Mesendoderm (in vitro differentiated cells): ENCODE measurements around the gene APLF.
A peak's percentile ranks its signal among the peaks of the same experiment; 100 is the strongest.

Experiments
- DNase-seq: peaks from one replicate; pipeline ENCODE4 v3.0.0; 2013
- H2AK5ac ChIP-seq: 2 replicates; pipeline ENCODE4 v1.6.1; 2013; ENCODE audit warnings: low read length, inconsistent platforms
- H2BK120ac ChIP-seq: 2 replicates; pipeline ENCODE4 v1.6.1; 2013; ENCODE audit warnings: low read depth, mild to moderate bottlenecking, low read length, moderate library complexity, mixed read lengths
- H2BK15ac ChIP-seq: replicated peaks from 2 replicates; pipeline ENCODE4 v1.6.1; 2013; ENCODE audit warnings: low read depth, mild to moderate bottlenecking, moderate library complexity
- H2BK5ac ChIP-seq: 2 replicates; pipeline ENCODE4 v1.6.1; 2013; ENCODE audit warnings: low read length, inconsistent platforms
- H3K18ac ChIP-seq: 2 replicates; pipeline ENCODE4 v1.6.1; 2013; ENCODE audit warnings: mild to moderate bottlenecking, low read length, mixed read lengths
- H3K23ac ChIP-seq: one replicate; pipeline ENCODE4 v1.6.1; 2013; ENCODE audit warnings: low read length
- H3K27ac ChIP-seq: 2 replicates; pipeline ENCODE4 v1.5.1; 2013; ENCODE audit warnings: low read depth, mild to moderate bottlenecking, inconsistent platforms, low read length, moderate library complexity
- H3K27me3 ChIP-seq: 2 replicates; pipeline ENCODE4 v1.6.1; 2013; ENCODE audit warnings: low read length, control low read depth, mild to moderate bottlenecking, inconsistent platforms; ENCODE audit not compliant: insufficient read depth, poor library complexity
- H3K36me3 ChIP-seq: 2 replicates; pipeline ENCODE4 v1.6.1; 2013; ENCODE audit warnings: low read length, inconsistent platforms; ENCODE audit not compliant: control insufficient read depth, insufficient read depth
- H3K4ac ChIP-seq: one replicate; pipeline ENCODE4 v1.6.1; 2013; ENCODE audit warnings: low read depth, mild to moderate bottlenecking, low read length, moderate library complexity
- H3K4me1 ChIP-seq: 2 replicates; pipeline ENCODE4 v1.6.1; 2013; ENCODE audit warnings: low read depth, low read length, inconsistent platforms; ENCODE audit not compliant: control insufficient read depth
- H3K4me2 ChIP-seq: 2 replicates; pipeline ENCODE4 v1.6.1; 2013; ENCODE audit warnings: low read length
- H3K4me3 ChIP-seq: 2 replicates; pipeline ENCODE4 v1.5.1; 2013; ENCODE audit warnings: mild to moderate bottlenecking, low read length
- H3K56ac ChIP-seq: one replicate; pipeline ENCODE4 v1.6.1; 2013; ENCODE audit warnings: low read length
- H3K79me1 ChIP-seq: 2 replicates; pipeline ENCODE4 v1.6.1; 2013; ENCODE audit warnings: low read length, inconsistent platforms
- H3K79me2 ChIP-seq: 2 replicates; pipeline ENCODE4 v1.6.1; 2013; ENCODE audit warnings: mild to moderate bottlenecking, low read length; ENCODE audit not compliant: control insufficient read depth, insufficient read depth
- H3K9ac ChIP-seq: 2 replicates; pipeline ENCODE4 v1.6.1; 2013; ENCODE audit warnings: low read length, inconsistent platforms
- H4K5ac ChIP-seq: one replicate; pipeline ENCODE4 v1.6.1; 2013; ENCODE audit warnings: low read length
- H4K8ac ChIP-seq: one replicate; pipeline ENCODE4 v1.6.1; 2013; ENCODE audit warnings: low read depth, mild to moderate bottlenecking, control low read depth, low read length, moderate library complexity
- WGBS: extraction: QIAGEN DNeasy Blood & Tissue Kit; methylation state at CpG from one replicate; pipeline ENCODE4 v1.1.7; 2013; ENCODE audit warnings: low lambda C conversion rate, missing lambda C conversion rate; ENCODE audit not compliant: insufficient coverage; ENCODE audit errors: extremely low coverage; 5-methylcytosine and 5-hydroxymethylcytosine counted together

Gene APLF

DNA sequence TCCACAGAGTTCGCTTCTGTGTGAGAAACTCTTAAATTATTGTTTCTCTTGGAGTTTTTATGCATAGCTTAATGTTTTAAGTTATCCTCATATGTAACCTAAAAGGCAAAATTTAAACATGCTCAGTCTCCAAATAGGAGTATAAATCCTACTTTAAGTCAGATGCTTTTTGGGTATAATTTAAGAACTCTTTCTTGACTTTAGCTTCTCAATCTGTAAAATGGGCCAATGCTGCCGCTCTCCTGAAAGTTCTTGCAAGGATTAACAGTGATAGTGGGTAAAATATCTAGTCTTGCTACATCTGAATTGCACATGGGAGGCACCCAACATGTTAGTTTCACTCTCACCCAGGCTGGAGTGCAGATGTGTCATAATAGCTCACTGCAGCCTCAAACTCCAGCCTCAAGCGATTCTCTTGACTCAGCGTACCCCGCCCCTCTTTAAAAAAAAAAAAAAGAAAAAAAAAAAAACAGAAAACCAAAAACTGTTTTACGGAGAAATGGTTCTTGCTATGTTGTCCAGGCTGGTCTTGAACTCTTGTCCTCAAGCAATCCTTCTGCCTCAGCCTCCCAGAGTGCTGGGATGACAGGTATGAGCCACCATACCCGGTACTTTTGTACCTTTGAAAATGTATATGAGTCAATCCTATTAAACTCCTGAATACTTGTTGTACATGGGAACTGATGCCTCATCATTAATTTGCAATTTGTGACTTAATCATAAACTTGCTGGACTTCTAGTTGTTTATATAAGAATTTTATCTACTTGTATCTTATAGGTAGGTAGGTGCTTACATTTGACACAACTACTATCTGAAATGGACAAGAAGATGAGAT, 2.1 kb upstream of the APLF start:
- Histone ChIP-seq H3K4me1 (peaks cover 2% of the 10 kb centered on the region), H3K4me2 (no peak overlapping the region), H4K8ac (no peak overlapping the region), H3K4ac (no peak overlapping the region), H3K23ac (no peak overlapping the region), H4K5ac (no peak overlapping the region), H3K4me3 (no peak overlapping the region), H3K36me3 (no peaks in the 10 kb centered on the region), H3K27ac (no peak overlapping the region), H2BK15ac (no peak overlapping the region), H3K79me1 (no peaks in the 10 kb centered on the region), H2BK120ac (no peak overlapping the region), H3K79me2 (no peaks in the 10 kb centered on the region), H3K56ac (no peak overlapping the region), H2AK5ac (no peak overlapping the region), H3K27me3 (no peaks in the 10 kb centered on the region), H3K18ac (no peak overlapping the region), H2BK5ac (no peak overlapping the region), H3K9ac (no peak overlapping the region)
- no CpG with 5 or more reads among the region's 7 CpGs for WGBS
- no peak for DNase-seq

DNA sequence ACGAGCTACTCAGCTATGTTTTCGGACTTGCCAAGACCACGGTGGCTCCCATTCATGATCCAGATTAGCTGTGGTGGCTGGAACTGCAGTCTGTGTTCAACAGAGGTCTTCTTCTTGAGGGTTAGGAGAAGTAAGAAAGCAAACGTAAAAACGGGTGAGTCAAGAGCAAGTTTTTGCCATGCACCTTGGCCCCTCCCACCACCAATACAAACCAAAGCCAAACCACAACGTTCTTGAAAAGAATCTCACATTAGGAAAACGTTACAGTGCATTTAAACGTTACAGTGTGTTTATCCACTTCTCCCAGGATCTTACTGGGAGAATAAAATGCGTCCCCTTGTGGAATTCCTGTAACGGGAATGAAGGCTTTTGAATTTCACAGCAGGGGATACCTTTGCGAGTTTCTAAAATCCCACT, 1.0 kb upstream of the APLF start:
- Histone ChIP-seq H3K4me1 (peaks cover 2% of the 10 kb centered on the region), H3K79me2 (no peaks in the 10 kb centered on the region), H3K56ac (peak overlapping the region; percentile 99), H3K4me2 (peak overlapping the region; percentile 77), H3K18ac (peak overlapping the region; percentile 56), H3K36me3 (no peaks in the 10 kb centered on the region), H2BK15ac (no peak overlapping the region), H2AK5ac (no peak overlapping the region), H4K8ac (no peak overlapping the region), H3K9ac (peak overlapping the region; percentile 95), H3K79me1 (no peaks in the 10 kb centered on the region), H2BK5ac (no peak overlapping the region), H4K5ac (no peak overlapping the region), H2BK120ac (no peak overlapping the region), H3K4me3 (peak overlapping the region; percentile 94), H3K4ac (no peak overlapping the region), H3K27me3 (no peaks in the 10 kb centered on the region), H3K27ac (no peak overlapping the region), H3K23ac (no peak overlapping the region)
- whole genome bisulfite sequencing: no CpG with 5 or more reads among the region's 11 CpGs
- DNase-seq: peak; percentile 35

DNA sequence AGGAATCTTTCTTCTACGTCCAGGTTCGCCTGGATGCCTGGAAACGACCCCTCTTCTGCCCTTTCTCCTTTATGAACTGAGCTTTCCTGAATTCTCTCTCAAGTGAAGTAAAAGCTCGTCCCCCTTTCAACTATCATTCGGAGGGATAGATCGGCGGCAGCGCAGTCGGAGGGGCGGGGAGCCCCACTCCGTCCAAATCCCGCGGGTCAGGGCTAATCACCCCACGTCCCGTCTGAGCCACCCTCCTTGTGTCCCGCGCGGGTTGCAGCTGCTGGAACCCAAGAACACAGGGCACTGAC, 658 bp upstream of the APLF start:
- Histone ChIP-seq H3K9ac (peak overlapping the region; percentile 95), H3K79me1 (no peaks in the 10 kb centered on the region), H2BK15ac (no peak overlapping the region), H3K18ac (no peak overlapping the region), H2BK120ac (no peak overlapping the region), H3K79me2 (no peaks in the 10 kb centered on the region), H3K27ac (peak overlapping the region; percentile 23), H3K56ac (peak overlapping the region; percentile 99), H3K23ac (no peak overlapping the region), H3K36me3 (no peaks in the 10 kb centered on the region), H3K4me2 (peak overlapping the region; percentile 77), H2AK5ac (no peak overlapping the region), H2BK5ac (no peak overlapping the region), H3K4me1 (peaks cover 2% of the 10 kb centered on the region), H3K4me3 (peak overlapping the region; percentile 94), H3K4ac (no peak overlapping the region), H4K5ac (no peak overlapping the region), H3K27me3 (no peaks in the 10 kb centered on the region), H4K8ac (no peak overlapping the region)
- WGBS: no CpG with 5 or more reads among the region's 18 CpGs
- no peak for DNase-seq

DNA sequence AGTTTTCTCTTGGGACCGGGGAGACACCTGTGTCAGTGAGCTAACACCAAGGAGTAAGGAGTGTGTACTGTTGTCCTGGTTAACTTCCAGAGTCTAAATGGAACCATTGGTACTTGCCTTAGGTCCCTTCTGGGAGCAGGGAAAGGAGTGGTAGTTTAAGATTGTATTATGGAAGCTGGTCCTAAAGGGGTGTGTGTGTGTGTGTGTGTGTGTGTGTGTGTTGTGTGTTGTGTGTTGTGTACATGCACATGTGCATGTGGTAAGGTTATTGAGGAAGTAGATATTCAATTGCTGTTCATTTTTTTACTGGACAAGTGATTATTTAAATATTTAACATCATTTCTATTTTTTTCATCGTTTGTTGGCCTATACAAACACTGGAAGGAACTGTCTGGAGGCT, 1.4 kb downstream of the APLF start:
- no CpG with 5 or more reads among the region's 2 CpGs for WGBS

DNA sequence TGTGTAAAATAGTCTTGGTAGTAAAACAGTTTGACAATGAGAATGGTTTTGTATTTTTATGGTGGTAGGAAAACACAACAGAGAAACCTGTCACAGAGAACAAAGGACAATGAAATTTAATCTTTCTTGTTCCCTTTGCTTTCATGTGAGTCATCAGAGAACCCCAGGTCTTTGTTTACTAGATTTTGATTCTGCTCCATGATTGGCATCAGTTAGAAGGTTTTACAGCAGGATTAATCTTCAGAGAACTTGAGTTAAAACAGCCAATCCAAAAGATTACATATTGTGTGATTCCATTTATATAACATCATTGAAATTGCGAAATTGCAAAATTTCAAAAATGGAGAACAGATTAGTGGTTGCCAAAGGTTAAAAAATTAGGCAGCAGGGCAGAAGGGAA, 2.5 kb downstream of the APLF start:
- Histone ChIP-seq H3K4me1 (peaks cover 5% of the 10 kb centered on the region), H2BK120ac (no peak overlapping the region), H3K4me3 (no peak overlapping the region), H4K8ac (no peak overlapping the region), H3K36me3 (no peaks in the 10 kb centered on the region), H2AK5ac (no peak overlapping the region), H3K23ac (no peak overlapping the region), H3K4me2 (no peak overlapping the region), H3K79me2 (no peaks in the 10 kb centered on the region), H3K4ac (no peak overlapping the region), H2BK15ac (no peak overlapping the region), H3K9ac (no peak overlapping the region), H2BK5ac (no peak overlapping the region), H3K27ac (no peak overlapping the region), H3K27me3 (no peaks in the 10 kb centered on the region), H4K5ac (no peak overlapping the region), H3K18ac (no peak overlapping the region), H3K79me1 (no peaks in the 10 kb centered on the region), H3K56ac (no peak overlapping the region)
- no CpG with 5 or more reads among the region's 1 CpG for WGBS
- no peak for DNase-seq

More for the DNA sequence above, 1.4 kb downstream of the APLF start:
- no peak overlapping the region for H4K8ac ChIP-seq
- H3K4me2 ChIP-seq: no peak overlapping the region
- H3K79me1 ChIP-seq: no peaks in the 10 kb centered on the region
- H2BK15ac ChIP-seq: no peak overlapping the region
- H3K27ac ChIP-seq: no peak overlapping the region
- no peaks in the 10 kb centered on the region for H3K27me3 ChIP-seq
- H3K4me1 ChIP-seq: peaks cover 5% of the 10 kb centered on the region
- no peak overlapping the region for H3K56ac ChIP-seq
- DNase-seq: no peak
- no peak overlapping the region for H3K4me3 ChIP-seq
- H3K79me2 ChIP-seq: no peaks in the 10 kb centered on the region
- H2AK5ac ChIP-seq: no peak overlapping the region
- no peak overlapping the region for H3K23ac ChIP-seq
- no peak overlapping the region for H2BK120ac ChIP-seq
- no peaks in the 10 kb centered on the region for H3K36me3 ChIP-seq
- no peak overlapping the region for H2BK5ac ChIP-seq
- H3K18ac ChIP-seq: no peak overlapping the region
- H3K4ac ChIP-seq: no peak overlapping the region
- no peak overlapping the region for H4K5ac ChIP-seq
- H3K9ac ChIP-seq: no peak overlapping the region

DNA sequence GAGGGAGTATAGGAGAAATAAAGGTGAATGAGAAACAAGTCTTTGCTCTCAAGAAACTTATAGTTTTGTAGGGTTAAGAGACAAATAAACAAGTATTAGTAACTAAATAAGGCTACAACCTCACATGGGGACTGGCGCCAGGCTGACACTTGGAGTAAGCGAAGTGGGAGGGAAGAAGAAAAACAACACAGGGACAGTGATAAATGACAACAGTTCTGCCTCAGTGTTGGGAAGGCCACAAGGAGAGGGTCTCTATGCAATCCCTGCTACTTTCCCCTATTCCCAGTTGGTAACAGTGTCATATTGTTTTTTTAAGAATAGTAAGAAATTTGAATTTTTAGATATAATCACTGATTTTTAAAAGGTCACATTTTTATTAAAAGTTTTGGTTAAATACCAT, 4.0 kb downstream of the APLF start:
- no peak overlapping the region for H3K4me2 ChIP-seq
- no peak overlapping the region for H3K56ac ChIP-seq
- no peak overlapping the region for H4K5ac ChIP-seq
- H3K79me2 ChIP-seq: no peaks in the 10 kb centered on the region
- H3K27me3 ChIP-seq: no peaks in the 10 kb centered on the region
- H3K4me3 ChIP-seq: no peak overlapping the region
- H3K27ac ChIP-seq: no peak overlapping the region
- H2BK120ac ChIP-seq: no peak overlapping the region
- no peak overlapping the region for H2AK5ac ChIP-seq
- peaks cover 2% of the 10 kb centered on the region for H3K4me1 ChIP-seq
- no peak overlapping the region for H2BK5ac ChIP-seq
- no peak overlapping the region for H3K23ac ChIP-seq
- H3K36me3 ChIP-seq: no peaks in the 10 kb centered on the region
- no peak overlapping the region for H3K4ac ChIP-seq
- H3K18ac ChIP-seq: no peak overlapping the region
- DNase-seq: no peak
- H3K79me1 ChIP-seq: no peaks in the 10 kb centered on the region
- H4K8ac ChIP-seq: no peak overlapping the region
- H2BK15ac ChIP-seq: no peak overlapping the region
- no CpG with 5 or more reads among the region's 2 CpGs for WGBS
- H3K9ac ChIP-seq: no peak overlapping the region
